Measurements from ENCODE around the gene WDR70.
"Not testable (repeated sequence)": the region's sequence is repeated elsewhere in the genome, so short reads cannot be mapped to it uniquely, and the experiment has no call there.

WDR70 gene

DNA sequence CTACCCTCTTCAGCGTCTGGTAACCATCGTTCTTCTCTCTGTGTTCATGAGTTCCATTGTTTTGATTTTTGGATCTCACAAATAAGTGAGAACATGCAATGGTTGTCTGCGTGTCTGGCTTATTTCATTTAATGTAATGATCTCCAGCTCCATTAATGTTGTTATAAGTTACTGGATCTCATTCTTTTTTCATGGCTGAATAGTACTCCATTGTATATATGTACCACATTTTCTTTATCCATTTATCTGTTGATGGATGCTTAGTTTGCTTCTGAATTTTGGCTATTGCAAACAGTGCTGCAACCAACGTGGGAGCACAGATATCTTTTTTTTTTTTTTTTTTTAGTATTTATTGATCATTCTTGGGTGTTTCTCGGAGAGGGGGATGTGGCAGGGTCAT, 139.2 kb downstream of the WDR70 start:
- not testable (repeated sequence) for DNase-seq

DNA sequence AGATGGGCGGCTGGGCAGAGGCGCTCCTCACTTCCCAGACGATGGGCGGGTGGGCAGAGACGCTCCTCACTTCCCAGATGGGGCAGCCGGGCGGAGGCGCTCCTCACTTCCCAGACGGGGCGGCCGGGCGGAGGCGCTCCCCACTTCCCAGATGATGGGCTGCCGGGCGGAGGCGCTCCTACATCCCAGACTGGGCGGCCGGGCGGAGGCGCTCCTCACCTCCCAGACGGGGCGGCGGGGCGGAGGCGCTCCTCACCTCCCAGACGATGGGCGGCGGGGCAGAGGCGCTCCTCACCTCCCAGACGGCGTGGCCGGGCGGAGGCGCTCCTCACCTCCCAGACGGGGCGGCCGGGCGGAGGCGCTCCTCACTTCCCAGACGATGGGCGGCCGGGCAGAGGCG, 140.2 kb downstream of the WDR70 start:
- DNase-seq = no peak

DNA sequence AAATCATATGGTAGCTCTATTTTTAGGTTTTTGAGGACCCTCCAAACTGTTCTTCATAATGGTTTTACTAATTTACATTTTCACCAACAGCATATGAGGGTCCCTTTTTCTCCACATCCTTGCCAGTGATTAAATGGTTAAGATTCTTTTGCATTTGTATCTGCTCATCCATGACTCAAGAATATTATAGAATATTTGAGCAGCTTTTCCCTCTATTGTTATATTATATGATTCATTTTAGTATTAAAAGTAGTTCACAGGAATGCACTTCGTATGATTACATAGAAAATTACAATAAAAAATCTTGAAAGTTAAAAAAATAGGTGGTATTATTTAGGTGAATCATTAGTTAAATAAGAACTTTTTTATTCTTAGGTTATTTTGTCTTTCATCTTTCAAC, 140.7 kb downstream of the WDR70 start:
- no peak for DNase-seq

DNA sequence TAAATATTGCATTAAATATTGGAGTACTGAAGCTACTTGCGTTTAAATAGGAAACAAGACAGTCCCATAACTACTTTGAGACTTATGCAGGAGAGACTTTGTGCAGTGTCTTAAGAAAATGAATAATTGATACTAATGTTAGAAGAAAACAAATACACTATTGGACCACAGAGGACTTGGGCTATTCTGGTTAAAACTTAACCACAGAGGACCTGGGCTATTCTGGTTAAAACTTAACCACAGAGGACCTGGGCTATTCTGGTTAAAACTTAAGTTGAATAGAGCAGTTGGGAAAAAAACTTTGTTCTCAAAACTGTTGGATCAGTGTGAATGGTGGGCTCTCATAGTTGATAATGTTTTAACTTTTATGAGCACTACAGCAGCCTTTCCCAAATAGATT, 141.7 kb downstream of the WDR70 start:
- DNase-seq = no peak

DNA sequence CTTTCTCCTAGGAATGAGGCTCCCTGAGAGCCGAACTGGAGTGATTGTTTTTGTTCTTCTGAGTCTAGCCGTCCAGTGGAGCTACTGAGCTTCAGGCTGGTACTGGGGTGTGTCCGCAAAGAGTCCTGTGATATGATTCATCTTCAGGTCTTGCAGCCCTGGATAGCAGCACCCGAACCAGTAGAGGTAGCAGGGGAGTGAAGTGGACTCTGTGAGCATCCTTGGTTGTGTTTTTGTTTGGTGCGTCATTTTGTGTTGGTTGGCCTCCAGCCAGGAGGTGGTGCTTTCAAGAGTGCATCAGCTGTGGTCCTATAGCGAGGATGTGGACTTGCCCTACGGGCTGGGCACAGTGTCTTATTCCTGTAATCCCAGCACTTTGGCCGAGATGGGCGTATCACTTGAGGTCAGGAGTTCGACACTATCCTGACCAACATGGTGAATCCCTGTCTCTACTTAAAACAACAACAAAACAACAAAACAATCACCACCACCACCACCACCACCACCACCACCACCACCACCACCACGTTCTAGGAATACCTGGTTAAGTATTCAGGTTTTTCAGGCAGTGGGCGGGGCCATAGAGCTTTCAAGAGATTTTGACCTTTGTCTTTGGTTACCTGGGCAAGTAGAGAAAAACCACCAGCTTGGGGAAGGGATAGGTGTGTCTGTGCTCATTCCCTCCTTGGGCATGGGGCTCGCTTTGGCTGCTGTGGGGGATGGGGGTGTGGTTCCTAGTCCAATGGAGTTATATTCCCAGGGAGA, 154.0 kb downstream of the WDR70 start:
- DNase-seq = no peak

DNA sequence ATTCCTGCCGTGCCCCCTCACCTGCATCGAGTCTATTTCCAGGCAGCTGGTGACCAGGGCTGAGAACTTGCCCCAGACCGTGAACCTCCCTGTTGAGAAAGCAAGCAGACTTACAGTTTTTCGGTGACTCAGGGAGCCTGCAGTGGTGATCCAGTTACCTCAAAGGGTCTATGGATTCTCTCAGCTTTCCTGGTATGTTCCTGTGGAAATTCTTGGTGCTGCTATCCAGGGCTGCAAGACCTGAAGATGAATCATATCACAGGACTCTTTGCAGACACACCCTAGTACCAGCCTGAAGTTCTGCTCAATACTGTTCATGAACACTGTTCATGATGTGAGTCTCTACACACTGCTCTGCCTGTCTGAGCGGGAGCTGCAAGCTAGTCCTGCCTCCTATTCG, 154.7 kb downstream of the WDR70 start:
- DNase-seq = no peak

DNA sequence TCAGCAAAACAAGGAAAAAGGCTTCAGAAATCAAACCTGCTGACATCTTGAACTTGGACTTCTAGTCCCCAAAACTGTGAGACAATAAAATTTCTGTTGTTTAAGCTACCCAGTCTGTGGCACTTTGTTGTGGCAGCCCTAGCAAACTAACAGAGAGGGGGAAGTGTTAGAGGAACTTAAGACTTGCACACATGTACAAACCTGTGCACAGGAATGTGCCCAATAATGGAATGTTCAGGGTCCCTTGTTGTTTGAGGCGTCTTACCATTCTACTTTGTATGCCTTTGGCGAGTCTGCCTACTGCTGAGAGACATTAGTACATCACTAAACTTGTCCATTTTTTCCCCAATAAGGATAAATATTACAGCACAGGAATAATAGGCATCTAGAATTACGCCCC, 160.3 kb downstream of the WDR70 start:
- no peak for DNase-seq

DNA sequence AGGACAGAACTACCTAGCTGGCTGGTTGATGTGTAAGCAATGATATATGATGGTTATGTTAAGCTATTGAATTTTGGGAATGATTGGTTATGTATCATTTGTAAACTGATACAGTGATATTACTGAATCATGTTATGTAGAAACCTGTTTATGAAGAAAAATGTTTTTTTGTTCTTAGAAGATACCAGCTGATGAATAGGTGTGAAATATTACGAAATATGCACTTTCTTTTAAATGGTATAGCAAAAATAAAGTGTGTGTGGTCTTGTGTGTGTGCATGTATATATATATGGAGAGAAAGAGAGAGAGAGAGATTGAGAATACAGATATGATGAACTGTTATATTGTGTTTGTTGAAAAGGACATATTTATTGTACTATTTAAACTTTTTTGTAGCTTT, 164.1 kb downstream of the WDR70 start:
- no peak for DNase-seq

DNA sequence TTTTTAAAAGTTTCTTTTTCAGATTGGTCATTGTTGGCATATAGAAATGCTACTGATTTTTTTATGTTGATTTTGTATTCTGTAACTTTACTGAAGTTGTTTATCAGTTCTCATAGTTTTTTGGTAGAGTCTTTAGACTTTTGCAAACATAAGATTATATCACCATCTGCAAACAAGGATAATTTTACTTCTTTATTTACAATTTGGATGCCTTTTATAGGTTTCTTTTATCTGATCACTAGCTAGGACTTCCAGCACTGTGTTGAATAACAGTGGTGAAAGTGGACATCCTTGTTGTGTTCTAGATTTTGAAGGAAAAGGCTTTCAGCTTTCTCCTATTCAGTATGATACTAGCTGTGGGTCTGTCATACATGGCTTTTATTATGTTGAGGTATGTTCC, 170.3 kb downstream of the WDR70 start:
- no peak for DNase-seq

DNA sequence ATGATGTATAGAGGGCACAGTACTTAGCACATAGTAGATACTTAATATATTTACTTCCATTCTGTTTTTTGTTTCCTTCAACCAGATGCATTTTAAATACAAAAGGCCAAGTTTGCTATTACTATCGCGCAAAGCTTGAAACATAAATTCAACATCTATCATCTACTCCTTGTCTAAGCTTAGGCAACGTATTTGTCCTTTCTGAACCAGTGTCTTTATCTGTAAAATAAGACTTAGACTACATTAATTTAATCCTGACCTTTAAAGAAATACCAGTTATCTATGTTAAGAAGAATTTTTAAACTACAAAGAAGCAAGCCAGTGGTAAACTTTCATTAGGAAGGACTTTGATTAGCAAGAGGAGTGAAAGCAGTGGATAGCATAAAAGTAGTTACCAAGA, 173.0 kb downstream of the WDR70 start:
- DNase-seq = no peak

DNA sequence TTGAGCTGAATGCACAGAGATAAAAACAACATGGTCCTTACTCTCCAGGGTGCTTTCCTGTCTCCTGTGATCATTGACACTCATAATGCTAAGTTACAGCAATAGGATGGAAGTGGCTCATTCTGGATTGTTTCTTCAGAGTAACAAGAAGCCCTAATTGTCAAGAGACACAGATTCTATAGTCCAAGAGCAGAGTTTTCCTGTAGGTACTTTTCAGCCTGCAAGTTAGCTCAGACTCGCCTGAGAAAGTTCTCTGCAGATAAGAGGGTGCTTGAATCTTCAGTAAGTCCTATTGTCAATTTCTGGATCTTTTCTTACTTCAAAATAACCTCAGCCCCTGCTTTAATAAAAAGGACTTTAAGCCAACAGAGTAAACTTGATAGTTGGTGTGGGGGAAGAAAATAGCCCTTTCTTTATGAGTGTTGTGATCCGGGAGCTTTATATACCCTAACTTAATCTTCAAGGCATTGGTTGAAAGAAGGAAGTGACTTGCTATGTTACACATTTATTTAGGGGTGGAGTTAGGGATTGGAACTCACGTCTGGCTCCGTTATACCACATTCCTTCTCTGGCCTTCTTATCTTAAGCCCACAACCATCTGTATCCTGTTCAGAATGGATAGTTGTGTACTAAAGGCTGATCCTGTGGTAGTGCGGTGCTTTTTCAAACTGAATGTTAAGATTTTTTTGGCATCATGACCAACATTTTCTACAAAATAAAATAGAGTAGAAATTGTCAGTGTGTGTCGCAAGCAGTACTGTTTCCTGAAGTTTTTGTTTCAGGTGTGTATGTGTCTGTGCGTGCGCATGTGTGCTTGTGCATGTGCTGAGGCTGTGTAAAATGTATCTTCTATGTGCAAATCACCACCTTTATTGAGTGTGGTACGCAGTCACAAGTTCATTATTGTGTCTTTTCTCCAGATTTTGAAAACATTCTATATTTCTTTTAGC, 173.9 kb downstream of the WDR70 start:
- DNase-seq = no peak

DNA sequence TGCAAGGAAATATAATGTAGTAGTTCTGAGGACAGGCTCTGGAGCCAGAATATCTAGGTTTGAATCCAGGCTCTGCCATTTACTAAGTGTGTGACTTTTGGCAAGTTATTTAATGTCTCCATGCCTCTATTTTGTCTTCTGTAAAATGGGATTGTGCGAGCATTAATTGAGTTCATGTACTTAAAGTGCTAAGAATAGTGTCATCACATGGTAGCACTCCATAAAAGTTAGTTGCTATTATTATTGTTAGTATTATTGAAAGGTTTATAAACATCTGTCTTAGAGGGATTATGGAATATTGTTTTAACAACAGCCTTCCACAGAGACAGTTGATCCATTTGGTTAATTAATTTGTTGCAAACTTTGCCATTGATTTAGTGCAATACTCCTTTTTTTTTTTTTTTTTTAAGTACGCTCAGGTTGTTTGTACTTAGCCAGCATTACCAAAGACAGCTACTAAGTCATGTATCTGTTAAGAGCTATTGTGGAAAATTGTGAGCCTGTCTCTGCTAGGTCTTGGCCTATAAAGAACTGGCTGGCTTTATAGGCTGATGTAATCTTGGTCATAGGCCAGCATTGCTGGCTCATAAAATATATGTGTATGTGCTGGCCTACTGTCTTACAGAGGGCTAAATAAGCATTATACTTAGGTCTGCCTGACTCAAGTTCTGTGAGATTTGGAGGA, 174.7 kb downstream of the WDR70 start:
- DNase-seq = no peak

DNA sequence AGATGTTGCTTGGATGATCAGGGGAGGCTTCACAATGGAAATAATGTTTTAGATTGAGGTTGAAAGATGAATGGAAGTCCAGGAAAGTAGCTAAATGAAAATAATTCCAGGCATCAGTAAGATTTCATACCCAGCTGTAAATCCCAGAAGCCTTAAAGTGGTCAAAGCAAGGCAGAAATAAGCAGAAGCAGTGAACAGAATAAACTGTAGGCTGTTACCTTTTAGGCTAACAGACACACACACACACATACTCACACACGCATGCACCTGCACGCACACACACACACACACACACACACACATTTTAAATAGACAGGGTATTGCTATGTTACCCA, 175.3 kb downstream of the WDR70 start:
- DNase-seq = no peak

DNA sequence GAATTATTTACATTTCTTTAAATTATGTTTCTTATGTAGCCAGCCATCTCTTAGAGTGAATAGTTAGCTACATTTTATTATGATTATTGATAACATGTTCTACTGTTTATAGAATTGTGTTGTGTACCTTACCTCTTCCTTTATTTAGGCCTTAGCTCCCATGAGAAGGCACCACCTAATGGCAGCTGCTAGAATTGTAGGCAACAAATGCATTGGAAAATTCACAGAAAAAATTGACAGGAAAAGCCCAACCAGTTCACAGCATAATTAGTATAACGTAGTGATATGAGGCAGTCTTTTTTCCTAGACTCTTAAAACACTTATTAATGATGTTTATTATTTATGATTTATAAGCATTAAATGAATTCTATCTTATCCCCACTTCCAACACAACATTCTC, 175.8 kb downstream of the WDR70 start:
- no peak for DNase-seq

DNA sequence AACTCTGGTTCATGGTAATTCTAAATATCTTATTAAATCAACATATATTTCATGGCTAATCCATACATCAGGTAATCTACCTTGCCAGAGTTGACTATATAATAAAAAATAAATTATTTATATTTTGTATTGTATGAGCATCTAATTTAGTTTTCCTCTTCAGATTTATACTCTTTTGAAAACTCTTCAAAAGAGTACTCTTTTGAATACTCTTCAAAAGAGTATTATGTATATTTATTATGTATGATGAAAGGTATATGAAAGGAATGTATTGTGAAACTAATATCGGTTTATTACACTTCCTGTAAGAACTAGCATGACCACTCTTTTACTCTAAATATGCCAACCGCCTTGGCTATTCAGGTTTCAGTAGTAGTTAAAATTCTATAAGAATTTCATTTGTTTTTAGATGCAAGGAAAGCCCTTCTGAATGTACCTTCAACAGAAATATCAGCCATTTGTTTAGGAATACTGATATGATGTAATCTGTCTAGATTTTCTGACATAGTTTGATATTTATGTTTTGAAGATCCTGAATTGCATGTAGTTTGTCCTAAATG, 178.7 kb downstream of the WDR70 start:
- DNase-seq = no peak

DNA sequence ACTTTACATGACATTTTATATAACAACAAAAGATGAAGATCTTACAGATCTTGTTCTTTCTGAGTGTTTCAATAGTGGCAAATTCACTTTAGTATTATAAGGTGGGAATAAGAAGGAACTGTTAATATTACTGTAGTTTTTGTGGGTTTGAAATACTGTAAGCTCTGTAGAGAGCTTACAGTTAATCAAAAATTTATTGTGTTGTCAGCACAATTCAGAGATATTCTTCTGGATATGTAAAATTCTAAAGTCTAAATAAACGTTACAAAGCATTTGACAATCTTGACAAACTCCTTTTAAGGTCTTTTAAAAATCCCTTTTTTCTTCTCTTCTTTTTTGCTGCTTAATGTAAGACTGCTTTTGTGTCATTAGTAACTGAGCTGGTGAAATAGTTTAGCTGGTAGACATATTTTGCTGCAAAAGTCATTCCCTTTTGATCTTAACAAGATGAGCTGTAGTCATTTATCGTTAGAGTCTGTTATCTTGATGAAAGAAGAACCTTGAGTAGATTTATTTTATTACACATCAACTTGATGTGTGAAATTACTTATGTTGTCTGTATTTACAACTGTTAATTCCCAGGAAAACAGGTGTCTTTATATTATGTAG, 186.0 kb downstream of the WDR70 start:
- DNase-seq = no peak

DNA sequence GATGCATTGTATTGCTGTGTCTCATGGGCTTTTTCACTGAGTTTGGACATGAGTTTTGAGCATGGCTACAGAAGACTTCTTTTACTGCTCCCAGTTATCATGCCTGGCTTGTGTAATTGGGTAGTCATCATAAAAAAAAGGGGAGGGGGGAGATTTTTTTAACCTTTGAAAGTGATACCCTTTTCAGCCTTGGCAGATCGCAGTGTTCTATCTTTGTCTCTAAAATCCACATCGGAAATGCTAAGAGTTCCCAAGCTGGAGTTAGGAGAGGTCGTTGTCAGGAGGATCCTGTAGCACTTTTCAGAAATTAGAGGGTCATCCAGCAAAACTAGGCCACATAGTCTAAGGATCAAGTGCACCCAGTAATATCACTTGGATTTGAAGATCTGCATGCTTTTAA, 188.4 kb downstream of the WDR70 start:
- no peak for DNase-seq

DNA sequence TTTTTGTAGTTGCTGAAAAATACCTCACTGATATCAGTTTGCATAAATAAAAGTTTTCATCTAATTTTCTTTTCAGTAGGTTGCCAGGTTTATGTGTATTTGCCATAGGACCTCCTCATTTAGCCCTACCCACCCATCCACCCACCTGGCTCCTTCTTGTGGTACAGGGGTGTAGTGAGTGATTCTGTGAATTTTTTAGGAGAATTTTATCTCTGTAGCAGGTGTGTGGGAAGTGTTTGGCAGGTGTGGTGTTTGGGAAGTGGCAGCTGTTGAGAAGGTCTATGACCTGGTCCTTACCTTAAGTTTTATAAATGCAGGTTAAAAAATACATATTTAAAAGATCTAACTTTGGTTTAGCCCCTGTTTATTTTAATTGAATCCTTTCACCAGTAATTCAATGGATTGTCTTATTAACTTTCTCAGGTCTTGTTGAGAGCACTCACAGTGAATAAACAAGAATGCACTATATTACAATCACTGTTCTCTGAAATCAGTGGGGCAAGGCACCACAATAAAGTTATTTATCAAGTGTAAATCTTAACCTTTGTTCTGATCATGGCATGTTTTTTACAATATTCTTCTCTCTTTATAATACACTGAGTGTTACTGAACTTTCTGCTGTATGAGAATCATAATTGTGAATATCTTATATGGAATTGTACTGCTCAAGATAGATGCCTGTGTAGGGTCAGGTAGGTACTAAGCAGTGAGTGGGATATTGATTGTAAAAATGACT, 189.1 kb downstream of the WDR70 start:
- no peak for DNase-seq

DNA sequence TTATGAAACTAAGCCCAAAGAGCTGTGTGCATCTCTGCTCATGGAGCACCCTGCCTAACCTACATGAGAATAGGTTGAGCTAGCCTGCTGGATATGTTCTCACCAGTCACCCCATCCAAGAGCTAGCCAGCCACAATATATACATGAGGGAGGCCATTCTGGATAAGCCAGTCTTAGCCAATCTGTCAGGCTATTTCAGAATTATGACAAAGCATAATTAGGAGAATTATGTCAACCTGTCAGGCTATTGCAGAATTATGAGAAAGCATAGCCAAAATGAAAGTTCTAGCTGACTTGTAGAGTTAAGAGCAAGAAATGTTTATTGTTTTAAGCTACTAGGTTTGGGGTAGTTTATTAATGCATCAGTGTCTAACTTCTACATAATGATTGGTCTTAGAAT, 189.8 kb downstream of the WDR70 start:
- DNase-seq = no peak

DNA sequence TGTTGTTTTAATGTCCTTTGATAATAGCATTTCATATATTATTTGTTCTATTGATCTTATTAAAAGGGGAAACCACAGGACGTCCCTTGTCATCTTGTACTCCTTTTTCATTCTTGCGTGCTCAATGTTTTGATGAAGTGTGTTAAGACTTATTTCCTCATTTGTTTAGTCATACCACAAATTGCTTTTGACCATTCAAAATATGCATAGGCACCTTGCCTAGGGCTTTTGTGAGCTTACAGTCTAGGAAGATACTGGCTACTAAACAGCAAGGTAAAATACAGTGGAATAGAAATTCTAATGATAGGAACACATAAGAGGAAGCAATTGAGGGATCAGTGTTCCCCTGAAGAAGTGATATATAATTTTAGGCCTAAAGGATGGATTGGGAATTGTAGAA, 190.3 kb downstream of the WDR70 start:
- DNase-seq = no peak

DNA sequence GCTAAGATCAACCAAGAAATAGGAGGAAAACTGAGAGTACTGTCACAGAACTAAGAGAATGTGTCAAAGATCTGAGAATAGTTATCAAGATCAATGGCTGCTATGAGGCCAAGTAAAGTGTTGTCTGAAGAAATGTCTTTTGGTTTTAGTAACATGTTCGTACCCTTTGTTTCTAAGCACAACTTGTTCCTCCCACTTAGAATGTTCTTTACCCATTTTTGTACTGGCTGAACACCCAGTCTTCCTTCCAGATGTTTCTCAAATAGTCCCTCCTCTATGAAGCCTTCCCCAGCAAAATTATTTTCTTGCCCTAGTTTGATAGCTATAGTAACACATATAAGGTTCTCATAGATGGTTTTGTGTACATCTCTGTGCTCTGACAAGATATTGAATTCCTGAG, 191.5 kb downstream of the WDR70 start:
- no peak for DNase-seq

DNA sequence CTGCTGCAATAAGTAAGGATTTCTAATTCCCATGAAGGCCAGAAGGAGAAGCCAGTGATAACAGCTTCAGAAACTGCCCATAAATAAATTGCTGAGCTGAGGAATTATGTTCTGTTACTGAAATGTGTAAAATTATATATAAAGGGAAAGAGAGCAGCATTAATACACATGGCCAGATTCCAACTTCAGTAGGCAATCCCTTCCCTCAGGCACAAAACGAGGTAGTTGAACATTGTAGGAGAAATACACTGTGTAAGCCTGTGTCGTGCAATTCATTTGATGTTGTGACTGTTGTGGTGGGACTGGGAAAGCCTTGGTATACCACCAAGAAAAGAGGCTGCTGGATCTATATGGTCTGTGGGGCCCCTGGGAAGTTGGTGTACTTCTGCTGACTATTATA, 192.9 kb downstream of the WDR70 start:
- no peak for DNase-seq
